ENCODE results near the gene SMYD1.

The SMYD1 gene

DNA sequence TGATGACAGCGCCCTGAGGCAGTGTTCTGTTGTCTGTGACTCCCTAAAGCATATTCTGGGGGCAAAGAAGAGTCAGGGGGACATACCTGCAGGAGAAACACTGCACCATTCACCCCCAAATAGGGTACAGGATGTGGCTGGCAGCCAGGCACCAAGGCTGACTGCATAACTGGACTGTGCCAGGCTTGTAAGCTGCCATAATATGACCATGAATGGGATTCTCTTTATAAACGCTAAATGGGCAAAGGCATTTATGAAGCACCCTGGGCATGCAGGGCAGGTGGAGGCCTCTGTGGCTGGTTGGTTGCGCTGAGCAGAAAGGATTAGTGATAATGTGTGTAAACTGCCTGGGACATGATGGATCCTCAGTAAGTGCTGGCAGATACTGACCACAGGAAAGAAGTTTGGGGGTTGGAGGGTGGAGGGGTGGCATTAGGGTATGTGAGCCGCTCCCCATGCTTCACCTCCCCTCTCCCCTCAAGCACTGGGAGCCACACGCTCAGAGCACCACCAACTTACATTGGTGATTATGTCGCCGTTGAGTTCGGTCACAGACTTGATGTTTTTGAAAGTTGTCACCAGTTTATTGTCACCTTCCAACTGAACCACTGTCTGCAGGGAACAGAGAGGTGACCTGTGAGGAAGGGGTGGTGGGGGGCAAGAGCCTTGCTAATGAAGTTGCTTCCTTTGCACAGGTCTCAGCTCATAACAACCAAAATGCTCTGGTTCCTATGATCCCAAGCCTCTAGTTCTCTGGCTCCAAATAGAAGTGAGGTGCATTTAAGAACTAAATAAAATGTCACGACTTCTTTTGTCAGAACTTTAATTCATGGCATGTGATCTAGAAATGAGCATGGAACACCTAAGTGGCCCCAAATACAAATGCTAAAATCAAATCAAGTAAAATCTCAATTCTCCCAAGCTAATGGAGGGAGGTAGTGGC lies 56.6 kb downstream of the SMYD1 start:
- DNase-seq = no peak

DNA sequence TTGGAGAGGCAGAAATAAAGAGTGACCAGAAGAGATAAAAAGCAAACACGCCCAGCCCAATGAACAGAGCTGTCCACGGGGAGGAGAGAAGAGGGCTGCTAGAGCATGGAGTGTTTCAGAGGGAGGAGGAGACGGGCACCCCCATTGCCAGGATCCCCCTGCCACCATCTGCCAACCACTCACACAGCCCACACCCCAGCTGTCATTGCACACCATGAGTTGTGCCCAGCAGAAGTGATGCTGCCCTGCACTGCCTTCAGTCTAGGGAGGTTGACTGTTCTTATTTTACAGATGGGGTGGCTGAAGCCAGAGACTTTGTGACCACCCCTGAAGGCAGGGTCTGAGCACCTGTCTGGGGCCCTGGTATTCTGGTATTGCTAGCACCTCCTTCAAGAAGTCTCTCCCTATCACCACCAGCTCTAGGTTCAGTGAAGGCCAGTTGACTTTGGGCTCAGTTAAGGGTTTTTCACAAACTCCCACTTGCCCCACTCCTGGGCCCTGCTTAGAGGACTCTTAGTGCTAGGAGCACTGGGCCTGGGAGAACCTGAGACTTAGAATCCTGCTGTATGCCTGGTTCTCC lies 57.8 kb downstream of the SMYD1 start:
- DNase-seq = no peak

DNA sequence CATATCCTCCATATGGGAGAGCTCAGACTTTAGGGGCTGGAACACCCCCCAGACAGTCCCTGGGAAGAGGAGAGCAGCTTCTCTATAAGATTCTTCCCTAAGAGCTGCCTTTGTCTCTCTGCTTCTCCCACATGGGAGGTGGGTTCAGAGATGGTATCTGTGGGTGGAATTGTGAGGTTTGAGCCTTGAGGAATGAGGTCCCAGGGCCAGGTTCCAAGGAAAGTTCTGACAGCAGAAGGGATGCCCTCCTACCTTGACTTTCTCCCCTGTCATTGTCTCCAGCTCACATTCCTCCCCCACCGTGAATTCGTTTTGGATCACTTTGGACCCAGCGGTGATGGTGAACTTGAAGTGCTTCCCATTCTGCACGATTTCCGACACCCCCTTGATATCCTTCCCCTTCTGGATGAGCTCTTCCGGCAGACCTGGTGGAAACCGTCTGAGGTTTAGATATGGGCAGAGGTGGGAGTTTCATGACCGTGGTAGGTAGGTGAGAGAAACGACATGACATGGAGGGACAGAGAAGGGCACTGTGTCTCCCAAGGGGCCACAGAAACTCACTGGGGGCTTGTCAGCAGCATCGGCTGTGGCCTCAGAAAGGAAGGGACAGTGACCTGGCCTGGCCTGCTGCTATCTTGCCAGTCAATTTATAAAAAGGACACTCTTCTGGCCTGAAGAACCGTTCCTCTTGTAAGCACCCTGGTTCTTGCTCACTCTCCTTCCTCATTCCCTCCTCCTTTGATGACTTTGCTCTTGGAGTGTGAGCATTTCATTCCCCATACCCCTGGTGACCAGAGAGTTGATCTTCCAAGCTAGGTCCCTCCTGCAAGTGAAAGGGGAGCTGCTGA lies 58.5 kb downstream of the SMYD1 start:
- DNase-seq = no peak

DNA sequence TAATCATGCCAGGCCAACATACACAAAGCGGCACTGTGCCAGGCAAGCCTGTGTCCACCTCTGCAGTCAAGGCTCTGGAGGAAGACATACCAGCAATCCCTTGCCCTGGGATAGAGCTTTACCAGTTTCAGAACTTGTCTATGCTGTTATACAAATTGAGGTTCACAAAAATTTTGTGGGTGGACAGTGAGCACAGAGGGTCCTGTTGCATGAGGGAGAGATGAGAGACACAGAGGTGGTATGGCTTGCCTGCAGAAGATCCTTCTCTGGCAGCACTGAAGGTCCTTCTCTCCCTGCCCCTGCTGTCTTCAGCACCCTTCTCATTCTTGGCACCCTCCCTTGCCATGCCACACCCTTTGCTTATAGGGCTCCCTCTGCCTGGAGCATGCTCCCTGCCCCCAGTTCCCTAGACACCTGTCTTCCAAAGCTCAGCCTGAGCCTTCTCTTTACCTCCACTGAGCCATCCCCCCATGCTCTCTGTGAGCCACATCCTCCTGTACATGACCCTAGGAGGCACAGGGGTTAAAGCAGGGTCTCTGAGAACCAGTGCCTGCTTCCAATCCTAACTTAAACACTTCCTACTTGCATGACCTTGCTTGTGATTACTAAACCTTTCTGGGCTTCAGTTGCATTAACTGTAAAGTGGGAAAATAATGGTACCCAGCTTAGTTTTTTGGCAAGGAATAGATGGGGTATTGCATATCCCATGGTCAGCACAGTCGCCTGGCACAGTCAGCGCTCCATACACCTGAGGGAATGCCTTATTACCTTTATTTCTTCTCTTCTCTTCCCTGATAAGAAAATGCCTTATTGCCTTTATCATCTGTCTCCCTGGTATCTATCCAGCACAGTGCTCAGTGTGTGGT lies 59.4 kb downstream of the SMYD1 start:
- no peak for DNase-seq

DNA sequence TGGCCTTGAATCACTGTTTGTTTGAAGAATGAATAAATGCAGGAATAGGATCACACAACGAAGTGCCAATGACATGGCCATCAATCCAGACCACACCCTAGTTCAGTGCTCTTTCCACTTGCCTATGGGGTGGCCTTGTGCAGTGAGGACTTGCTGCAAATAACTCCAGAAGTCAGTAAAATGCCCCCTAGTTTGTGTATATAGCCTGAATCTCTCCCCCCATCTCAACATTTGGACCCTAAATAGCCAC lies 59.9 kb downstream of the SMYD1 start:
- DNase-seq = no peak

DNA sequence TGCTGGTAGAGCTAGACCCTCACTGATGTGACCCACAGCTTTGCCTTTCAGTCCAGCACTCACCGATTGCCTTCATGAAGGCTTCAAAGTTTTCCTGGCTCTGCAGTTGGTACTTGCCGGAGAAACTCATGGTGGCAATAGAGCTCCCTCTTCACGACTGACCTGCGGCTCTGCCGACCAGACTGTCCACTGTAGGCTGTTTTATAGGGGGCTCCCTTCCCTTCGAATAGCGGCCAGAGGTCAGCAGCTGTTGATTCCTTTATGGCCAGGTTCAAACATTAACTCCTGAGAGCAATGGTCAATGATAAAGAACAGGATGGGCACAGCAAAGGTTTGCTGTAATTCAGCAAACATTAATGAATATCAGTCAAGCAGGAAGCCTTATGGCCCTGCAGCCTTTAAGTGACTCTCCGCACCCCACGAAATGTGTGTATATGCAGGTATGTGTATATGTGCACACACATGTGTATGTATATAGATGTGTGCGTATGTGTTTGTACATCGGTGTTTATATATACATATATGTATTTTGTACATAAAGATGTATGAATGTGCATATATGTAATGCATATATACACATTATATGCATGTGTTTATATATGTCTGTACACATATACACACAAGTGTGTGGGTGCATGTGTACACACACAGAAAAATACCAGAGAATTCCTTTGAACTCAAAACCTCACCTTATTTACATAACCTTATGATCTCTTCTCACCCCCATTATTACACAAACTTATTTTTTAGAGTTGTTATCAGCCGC lies 60.4 kb downstream of the SMYD1 start, which contains the start of gene FABP1:
TSS of gene FABP1 (minus strand) at position 175 of the 766 bp plus-strand sequence. CDS start at position 130, 45 bp downstream.
- no peak for DNase-seq

DNA sequence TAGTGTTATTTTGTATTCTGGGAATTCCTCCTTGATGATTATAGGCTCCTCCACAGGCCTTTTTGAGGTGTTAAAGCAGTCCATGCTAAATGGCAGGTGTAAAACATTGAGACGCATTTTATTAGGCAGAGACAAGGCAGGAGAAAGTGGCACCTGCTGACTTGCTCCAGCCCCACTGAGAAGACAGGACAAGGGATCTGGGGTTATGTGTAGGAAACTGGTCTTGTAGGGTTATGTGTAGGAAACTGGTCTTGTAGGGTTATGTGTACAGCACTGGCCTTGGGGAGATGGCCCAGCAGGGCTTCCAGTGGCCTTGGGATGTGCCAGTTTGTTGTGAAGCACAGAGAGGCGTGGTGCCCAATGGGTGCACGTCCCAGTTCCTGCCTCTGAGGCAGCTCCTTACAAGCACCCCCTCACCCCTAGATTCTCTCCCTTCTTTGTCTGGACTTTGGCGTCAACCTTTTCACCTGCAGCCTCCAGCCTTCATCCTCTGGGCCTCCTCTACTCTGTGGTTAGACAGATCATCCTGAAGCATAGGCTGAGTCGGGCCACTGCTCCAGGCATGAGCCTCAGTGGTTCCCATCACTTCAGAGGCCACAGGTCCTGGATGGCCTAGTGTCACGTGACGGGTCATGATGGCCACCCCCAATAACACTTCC lies 61.2 kb downstream of the SMYD1 start:
- no peak for DNase-seq

DNA sequence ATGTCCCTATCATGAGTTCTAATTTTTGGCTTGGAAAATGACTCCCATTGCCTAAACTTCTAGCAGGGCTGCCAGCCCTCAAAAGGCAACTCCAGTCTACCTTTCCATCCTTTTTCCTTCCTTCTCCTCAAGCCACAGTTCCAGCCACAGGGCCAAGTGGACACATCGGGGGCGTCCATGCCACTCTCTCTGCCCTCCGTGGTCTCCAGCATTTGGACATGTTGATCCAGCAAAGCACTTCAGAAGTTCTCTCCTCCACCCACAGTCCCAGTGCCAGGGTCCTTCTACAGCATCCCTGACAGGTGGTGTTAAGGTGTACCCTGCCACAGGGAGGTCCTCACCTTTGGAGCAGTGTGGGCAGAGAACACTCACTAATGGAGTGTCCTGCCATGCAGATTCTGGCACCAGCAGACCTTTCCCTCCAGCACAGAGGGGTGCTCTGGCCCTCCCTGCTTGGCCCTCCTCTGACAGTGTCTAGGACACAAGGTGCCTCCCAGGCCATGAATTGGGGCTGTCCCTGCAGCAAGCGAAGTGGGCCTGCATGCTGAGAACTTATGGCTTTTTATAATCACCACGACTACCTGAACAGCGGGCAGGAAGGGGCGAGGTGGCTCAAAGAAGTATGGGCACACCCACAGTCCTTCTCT lies 61.8 kb downstream of the SMYD1 start:
- no peak for DNase-seq

DNA sequence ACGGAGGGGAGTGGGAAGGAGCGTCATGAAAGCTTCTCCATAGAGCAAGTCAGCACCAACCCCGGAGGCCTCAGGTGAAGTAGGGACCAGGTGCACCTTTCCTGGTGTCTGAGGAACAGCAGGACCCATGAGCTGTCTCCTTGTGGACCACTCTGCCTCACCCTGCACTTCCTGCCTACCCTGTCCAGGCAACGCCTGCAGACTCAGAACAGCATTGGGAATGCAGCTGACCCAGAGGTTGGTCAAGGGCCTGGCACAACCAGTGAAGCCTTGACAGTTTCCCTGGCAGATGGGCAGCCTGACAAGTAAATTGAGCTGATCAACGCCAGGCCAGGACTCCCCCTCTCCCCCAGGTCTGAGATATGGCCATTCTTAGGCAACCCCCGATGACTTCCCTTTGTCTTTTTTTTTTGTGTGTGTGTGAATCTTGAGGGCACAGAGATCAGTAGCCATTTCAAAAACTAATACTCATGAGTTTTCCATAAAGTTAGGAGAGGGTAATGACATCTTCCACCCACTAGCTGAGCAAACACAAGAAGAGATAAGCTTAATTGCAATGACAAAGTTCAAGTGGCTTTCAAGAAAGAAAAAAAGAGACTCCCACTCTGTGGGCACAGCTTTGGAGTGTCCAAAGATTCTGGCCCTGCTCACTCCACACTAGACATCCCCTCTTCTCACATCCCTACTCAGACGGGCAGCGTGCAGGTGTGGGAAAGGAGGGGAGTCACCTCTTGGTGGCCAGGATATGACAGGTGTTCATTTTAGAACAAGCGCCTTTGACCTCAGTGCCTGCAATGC lies 63.8 kb downstream of the SMYD1 start:
- DNase-seq = no peak

DNA sequence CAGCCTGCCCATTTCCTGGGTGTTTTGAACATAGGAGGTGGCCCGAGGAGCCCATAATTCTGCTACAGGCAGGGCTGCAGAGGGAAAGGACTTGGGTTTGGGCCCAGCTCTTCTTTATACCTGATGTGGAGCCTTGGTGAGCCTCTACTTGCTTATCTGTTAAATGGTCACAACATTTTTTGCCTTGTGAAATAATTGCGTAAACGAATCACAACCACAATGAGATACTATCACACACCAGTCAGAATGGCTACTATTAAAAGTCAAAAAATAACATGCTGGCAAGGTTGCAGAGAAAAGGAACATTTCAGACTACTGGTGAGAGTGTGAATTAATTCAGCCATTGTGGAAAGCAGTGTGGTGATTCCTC lies 64.4 kb downstream of the SMYD1 start:
- DNase-seq = no peak

DNA sequence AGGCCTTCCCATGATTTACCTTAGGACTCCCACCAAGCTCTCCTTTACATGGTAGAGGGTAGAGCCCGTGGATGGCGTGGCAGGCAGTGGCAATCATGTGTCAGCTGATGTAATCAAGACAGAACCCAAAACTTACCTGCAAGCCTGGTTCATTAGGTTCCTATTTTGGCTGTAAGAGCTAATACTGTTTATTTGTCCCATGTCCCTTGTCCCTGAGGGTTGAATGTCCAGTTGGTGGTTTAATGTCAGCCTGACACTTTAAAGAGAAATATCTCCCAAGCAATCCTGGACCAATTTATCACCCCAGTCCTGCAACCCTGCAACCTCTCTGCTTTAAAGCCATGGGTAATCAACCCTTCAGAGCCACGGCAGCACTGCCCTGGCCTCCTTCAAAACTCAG lies 66.2 kb downstream of the SMYD1 start:
- no peak for DNase-seq

DNA sequence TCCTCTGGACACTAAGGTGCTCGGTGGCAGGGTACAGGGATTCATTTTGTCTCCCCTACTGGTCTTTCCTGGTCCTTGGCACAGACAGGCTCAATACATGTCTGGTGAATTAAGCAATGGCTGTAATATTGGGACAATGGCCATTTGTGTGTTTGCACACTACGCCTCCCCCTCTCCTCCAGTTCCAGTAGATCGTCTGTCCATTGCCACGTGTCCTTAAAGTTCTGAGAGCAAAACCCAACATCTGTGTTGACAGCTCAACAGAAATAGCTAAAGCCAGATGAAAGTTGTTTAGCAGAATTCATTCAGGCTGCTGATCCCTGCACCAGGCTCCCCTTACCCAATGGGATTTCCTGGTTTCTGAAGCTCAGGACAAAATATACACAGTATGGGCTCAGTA lies 69.2 kb downstream of the SMYD1 start:
- no peak for DNase-seq

DNA sequence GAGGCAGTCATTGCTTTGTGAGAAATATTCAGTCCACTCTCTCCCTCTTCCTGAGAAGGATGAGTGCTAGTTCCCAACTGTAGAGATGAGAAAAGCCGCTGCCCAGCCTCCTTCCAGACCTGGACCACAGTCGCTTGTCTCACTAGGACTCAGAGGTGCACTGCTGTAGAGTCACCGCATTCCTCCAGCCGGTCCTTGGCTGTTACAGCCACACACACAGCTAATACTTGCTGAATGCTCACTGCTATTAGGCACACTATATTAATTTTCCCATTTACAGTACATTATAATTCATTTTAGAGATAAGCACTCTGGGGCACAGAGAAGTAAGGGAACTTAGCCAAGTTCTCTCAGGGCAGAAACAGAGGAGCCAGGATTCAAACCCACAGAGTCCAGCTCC lies 70.2 kb downstream of the SMYD1 start:
- DNase-seq = no peak

DNA sequence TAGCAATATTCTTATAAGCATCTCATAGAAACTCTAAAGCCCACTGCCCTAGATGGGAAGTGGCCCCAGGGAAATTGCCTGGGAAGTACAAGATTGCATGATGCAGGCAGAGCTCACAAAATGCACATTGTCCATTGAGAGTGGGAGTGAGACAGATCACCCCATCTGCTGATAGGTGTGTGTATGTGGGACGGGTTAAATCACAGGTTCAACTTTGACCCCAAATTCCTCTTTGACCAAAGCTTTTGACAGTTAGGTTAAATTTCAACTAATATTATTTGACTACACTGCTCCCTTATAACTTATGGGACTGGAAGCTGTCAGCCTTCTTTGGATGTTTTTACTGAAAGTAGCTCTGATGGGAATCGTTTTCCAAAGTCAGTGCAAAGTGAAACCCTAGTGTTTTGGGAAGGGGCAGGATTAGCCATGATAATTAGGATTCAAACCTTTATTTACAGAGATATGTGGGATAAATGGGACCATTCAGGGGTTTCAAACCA lies 71.6 kb downstream of the SMYD1 start:
- no peak for DNase-seq

DNA sequence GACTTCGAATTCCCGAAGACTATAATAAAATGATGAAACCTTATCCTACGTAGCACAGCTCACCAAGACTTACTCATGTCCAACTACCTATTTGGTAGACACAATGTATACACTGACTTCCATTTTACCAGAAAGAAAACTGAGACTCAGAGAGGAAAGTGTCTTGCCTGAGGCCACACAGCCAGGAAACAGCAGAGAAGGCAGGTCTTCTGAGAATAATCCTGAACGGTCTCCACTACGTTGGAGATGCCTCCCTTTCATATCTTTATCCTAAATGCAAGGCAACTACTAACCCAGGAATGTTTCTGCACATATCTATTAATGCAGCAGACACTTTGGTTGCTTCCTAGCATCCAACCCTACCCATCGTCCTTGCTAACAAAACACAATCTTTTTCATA lies 72.2 kb downstream of the SMYD1 start:
- no peak for DNase-seq

DNA sequence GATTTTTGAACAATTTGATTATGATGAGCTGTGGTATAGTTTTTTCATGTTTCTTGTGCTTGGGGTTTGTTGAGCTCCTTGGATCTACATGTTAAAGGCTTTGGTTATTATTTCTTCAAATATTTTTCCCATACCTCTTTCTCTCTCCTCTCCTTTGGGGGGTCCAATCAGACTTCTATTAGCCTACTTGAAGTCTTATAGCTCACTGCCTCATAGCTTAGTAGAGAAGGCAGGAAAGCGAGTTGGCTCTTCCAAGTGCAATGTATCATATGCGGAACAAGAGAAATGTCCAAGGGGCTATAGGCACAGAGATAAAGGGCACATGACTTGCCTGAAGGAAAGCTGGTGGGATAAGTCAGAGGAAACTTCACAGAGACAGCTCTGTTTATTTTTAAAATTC lies 74.3 kb downstream of the SMYD1 start:
- no peak for DNase-seq

DNA sequence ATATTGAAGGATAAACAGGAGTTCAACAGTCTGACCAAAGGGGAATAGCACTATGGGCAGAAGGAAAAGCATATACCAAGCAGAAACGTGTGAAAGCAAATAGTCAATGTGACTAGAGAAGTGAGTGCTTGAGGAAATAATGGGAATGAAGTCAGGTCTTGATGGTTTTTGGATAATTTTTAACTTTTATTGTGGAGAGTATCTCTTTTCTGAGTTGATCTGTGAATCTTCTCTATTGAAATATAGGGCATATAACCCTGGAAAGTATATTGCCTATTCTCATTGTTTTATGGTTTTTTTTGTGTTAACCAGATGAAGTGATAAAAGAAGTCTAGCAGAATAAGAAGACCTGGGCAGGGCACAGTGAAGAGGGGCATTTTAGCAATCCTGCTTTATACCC lies 76.6 kb downstream of the SMYD1 start:
- no peak for DNase-seq

DNA sequence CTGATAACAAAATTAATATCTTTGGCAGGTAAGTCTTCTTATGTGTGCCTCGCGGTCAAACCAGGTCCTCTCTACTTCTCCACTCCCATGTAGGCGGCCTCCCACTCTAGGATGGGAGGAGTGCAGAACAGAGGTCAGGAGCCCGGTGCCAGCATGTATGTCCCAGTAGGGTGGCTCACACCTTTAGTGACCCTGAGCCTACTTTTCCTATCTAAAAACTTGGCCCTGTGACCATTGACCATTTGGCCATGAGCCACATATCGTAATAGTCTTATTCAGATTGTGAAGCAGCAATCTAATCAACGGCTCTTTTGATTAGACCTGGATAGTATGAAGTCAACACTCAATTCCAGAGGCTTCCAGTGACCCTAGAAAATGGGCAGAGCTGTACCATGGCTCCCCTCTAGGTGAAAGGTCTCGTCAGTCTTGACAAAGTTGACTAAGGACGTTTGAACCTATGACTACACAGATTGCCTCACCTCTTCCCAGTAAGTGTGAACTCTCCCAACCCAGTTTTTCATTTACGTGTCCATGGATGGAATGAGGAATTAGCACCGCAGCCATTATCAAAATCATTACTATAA lies 77.4 kb downstream of the SMYD1 start:
- no peak for DNase-seq

DNA sequence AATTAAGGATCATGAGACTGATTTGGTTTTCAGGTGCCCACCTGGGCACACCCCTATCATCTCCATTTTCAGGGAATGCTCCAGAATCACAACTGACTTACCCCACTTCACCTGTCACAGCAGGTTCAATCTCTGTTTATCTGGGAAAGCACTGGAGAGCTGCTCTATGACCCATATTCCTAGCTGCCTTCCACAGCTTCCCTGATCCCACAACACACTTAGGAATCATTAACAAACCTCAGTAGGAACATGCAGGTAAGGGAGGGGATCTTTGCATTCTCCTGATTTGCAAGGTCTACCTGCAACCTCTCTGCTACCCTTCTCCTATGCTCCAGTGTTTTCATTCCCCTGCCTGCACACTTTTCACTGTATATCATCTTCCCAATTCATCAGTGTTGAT lies 79.0 kb downstream of the SMYD1 start:
- DNase-seq = no peak

DNA sequence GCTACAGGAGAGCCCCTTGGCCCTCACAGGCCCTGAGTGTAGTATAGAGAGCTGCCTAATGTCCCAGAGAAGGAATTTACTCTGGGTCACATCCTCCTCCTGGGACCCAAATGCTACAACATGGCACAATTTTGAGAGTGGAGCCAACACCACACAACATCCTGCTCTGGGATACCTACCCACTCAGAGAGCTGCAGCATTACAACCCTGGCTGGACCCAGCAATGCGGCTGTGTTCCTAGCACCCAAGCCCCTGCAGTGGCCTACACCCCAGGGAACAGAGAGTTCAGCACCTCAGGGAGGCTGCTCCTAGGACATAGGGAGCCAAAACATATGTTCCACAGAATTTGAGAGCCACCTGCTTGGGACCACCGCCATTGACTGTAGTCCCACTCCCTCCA lies 79.5 kb downstream of the SMYD1 start:
- DNase-seq = no peak
